Cardiac muscle cell (in vitro differentiated cells and primary cell): Measurements from ENCODE around the gene WDR74. TPM values are rescaled to one million over a fixed set of nuclear protein-coding genes. Genes with fewer than 3 reads are reported as not detected.
A peak's percentile ranks its signal among the peaks of the same experiment; 100 is the strongest.

ENCODE experiments used
- DNase-seq, 2 donors: peaks; one replicate each; pipeline versions ENCODE4 v3.0.0 to v3.0.0-alpha.2; 2010 to 2017; ENCODE audit warnings: low read depth in 1 of 2, low spot score in 1 of 2
- H3K27ac ChIP-seq: fragments of 200-600 bp; sonication (generic); 2 replicates; pipeline ENCODE4 v1.5.1; 2016
- H3K27me3 ChIP-seq: fragments of 200-600 bp; sonication (generic); 2 replicates; pipeline ENCODE4 v1.6.0; 2016; ENCODE audit warnings: control low read depth
- H3K36me3 ChIP-seq: fragments of 200-600 bp; sonication (generic); 2 replicates; pipeline ENCODE4 v1.5.1; 2016; ENCODE audit warnings: control low read depth
- H3K4me1 ChIP-seq: fragments of 200-600 bp; sonication (generic); 2 replicates; pipeline ENCODE4 v1.8.1; 2017; ENCODE audit warnings: low read depth, mild to moderate bottlenecking, mixed run types
- H3K4me3 ChIP-seq: fragments of 200-600 bp; sonication (generic); 2 replicates; pipeline ENCODE4 v1.5.1; 2016; ENCODE audit warnings: mild to moderate bottlenecking
- H3K9me3 ChIP-seq: fragments of 200-600 bp; sonication (generic); 2 replicates; pipeline ENCODE4 v1.5.1; 2017; ENCODE audit warnings: low read depth, mild to moderate bottlenecking, control low read depth
- CTCF ChIP-seq: IDR thresholded peaks from 2 replicates; pipeline ENCODE4 v1.5.1; 2012; ENCODE audit warnings: low read depth, mild to moderate bottlenecking, low read length
- polyA plus RNA-seq: library from polyadenylated mRNA; unstranded; fragments of >200 nt; fragmentation: Nextera tagmentation; extraction: Ambion mirVana; gene quantifications from 2 replicates; pipeline ENCODE4 v1.2.1, GENCODE V29; 2016
- total RNA-seq: library from RNA; depleted of rRNA; stranded (reverse); fragments of >200 nt; gene quantifications from 2 replicates; pipeline ENCODE4 v1.2.3, GENCODE V29; 2016

Gene WDR74
- total and polyA plus RNA-seq, 2 experiments from 2014 or later: 42.1 to 63.3 TPM

DNA sequence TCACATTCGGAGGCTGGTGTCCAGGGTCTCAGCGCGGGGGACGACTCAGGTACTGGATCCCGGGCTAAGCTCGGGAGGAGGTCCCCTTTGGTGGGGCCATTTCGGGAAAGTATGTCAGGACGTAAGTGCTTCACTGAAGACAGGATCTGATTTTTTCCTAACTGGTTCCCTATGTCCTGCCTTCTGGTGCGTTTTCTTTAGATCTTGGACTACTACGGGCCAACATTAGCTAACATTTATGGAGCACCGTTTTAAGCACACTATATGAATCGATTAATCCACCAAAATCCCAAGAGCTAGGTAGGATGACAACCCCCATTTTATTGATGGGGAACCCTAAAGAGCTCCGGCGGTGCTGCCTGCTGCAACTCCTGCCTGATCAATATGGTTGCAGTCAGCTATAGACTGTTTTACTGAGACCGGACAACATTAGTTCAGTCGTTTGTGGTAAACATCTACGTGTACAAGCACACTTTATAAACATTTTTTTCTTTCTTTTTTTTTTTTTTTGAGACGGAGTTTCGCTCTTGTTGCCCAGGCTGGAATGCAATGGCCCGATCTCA, 17.0 kb upstream of the WDR74 start:
- Histone ChIP-seq H3K9me3 (no peaks in the 10 kb centered on the region), H3K27me3 (no peaks in the 10 kb centered on the region), H3K36me3 (peaks cover 29% of the 10 kb centered on the region), H3K27ac (peak overlapping the region; percentile 75), H3K4me1 (peaks cover 23% of the 10 kb centered on the region), H3K4me3 (peak overlapping the region; percentile 76)
- TF ChIP-seq CTCF: no peak
- no peak for DNase-seq

GRCh38 chr11:62855571-62856332, 16.4 kb upstream of the WDR74 start:
- Histone ChIP-seq H3K4me1 (peaks cover 17% of the 10 kb centered on the region), H3K36me3 (peaks cover 29% of the 10 kb centered on the region)
- no peak for TF ChIP-seq CTCF

GRCh38 chr11:62854825-62855570, 15.6 kb upstream of the WDR74 start:
- TF ChIP-seq CTCF: no peak
- Histone ChIP-seq H3K27me3 (no peaks in the 10 kb centered on the region), H3K36me3 (peaks cover 29% of the 10 kb centered on the region), H3K27ac (peak overlapping the region; percentile 66), H3K9me3 (no peaks in the 10 kb centered on the region), H3K4me3 (peak overlapping the region; percentile 76), H3K4me1 (peaks cover 10% of the 10 kb centered on the region)
- DNase-seq: no peak

More at GRCh38 chr11:62855571-62856332, 16.4 kb upstream of the WDR74 start:
- H3K27ac ChIP-seq: peak overlapping the region; percentile 75
- H3K9me3 ChIP-seq: no peaks in the 10 kb centered on the region
- peak overlapping the region; percentile 76 for H3K4me3 ChIP-seq
- peak; percentile 97 to 98 for DNase-seq
- H3K27me3 ChIP-seq: no peaks in the 10 kb centered on the region

DNA sequence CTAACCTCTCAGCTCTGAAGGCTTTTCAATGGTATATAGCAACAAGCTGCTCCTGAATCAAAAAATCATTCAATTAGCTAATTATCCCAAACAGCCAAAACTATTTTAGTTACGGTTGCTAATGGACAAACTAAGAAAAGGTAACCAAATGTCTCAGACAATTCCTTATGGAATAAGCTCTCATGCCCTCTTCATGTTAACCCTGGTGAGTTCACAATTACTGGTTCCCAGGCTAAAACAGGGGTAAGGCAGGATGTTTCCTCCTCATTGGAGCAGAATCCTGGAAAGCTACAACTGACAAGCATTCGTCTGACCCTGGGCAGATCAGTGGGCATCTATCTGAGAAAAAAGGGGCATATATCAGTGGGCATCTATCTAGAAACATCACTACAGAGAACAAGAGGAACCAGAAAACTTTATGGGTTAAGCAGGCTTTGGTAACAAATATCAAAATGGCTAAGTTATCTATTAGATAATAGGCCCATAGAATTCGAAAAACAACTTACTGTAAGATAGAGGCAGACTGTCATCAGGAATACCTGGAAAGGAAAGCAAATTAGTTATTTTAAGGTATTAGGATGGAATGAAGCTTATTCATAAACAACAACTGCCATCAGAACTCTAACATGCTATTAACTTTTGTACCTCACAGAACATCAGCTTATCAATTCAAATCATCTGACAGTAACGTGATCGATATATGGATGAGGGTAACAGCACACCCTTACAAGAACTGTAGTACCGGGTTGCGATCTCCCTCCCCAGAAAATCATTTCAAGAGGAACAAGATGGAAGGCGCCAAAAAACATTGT, 14.8 kb upstream of the WDR74 start:
- no peak for DNase-seq
- no peaks in the 10 kb centered on the region for H3K9me3 ChIP-seq
- no peak for TF ChIP-seq CTCF
- peak overlapping the region; percentile 71 for H3K27ac ChIP-seq
- H3K27me3 ChIP-seq: no peaks in the 10 kb centered on the region
- peaks cover 10% of the 10 kb centered on the region for H3K4me1 ChIP-seq
- peaks cover 29% of the 10 kb centered on the region for H3K36me3 ChIP-seq
- peak overlapping the region; percentile 76 for H3K4me3 ChIP-seq
